HG02981 (cell line): ENCODE data around the gene ITPKB.
"Not testable (repeated sequence)": the region's sequence is repeated elsewhere in the genome, so short reads cannot be mapped to it uniquely, and the experiment has no call there.

Experiments
- ATAC-seq: cut with Tn5 transposase; IDR thresholded peaks from one replicate; pipeline ENCODE4 v1.9.1; 2021; ENCODE audit warnings: mild to moderate bottlenecking, moderate library complexity; ENCODE audit not compliant: unreplicated experiment

Gene ITPKB

DNA sequence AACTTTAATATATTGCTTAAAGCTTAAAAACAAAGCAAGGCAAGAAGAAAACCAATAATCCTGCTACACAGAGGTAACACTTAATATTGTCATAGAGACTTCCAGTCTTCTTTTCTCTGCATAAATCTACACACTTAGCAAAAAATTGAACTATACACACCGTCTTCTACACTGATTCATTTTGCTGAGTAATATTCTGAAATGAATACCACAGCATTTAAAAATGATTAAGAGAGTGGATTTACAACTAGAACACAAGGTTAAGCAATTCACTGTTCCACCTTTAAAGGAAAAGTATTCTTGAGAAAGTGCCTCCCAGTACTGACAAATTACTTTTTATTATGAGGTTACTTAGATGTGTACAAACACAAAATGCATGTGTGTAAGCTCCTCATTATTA, 22.2 kb upstream of the ITPKB start:
- no peak for ATAC-seq

DNA sequence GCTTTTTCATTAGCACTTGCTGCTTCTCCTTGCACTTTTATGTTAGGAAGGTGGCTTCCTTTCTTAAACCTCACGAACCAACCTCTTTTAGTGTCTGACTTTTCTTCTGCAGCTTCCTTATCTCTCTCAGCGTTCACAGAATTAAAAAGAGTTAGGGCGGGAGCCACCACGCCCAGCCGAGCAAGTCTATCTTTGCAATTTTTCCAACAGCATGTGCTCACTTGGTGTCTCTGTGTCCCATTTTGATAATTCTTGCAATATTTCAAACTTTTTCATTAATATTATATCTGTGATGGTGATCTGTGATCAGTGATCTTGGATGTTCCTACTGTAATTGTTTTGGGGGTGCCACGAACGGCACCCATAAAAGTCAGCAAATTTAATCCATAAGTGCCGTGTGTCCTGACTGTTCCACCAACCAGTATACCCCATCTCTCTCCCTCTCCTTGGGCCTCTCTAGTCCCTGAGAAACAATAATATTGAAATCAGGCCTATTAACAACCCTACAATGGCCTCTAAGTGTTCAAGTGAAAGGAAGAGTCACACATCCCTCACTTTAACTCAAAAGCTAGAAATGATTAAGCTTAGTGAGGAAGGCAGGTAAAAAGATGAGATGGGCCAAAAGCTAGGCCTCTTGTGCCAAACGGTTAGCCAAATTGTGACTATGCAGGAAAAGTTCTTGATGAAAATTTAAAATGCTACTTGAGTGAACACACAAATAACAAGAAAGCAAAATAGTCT, 15.9 kb upstream of the ITPKB start:
- ATAC-seq, result no peak

DNA sequence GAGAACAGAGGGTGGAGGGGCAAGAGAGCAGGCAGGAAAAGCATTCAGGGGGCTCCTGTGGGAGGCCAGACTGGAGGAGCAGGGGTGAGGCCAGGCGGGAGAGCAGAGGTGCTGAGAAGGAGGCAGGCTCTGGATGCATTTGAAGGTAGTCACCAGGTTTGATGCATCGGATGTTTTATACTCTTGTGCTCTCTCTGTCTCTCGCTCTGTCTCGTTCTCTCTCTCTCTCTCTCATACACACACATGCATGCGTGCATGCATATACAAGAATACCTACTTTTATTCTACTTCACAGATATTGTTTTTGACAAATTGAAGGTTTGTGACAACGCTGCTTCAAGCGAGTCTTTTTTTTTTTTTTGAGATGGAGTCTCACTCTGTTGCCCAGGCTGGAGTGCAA, 15.0 kb upstream of the ITPKB start:
- ATAC-seq, result no peak

DNA sequence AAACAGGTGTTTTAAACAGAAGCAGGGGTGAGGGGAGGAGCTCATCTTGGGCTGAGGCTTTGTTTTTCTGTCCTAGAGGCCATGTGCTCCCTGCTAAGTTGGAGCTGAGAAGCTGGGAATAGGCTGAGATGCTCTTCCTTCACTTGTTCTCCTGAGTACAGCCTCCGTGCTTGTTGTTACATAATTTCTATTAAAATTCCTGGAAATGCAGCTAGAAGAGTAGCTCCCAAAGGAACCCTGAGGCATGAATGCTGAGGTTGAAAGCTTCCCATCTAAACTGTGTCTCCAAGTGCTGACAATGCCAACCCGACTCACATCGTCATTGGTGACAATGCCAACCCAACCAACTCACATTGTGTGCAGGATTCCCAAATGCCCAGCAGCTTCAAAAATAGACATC, 12.6 kb upstream of the ITPKB start:
- no peak for ATAC-seq

DNA sequence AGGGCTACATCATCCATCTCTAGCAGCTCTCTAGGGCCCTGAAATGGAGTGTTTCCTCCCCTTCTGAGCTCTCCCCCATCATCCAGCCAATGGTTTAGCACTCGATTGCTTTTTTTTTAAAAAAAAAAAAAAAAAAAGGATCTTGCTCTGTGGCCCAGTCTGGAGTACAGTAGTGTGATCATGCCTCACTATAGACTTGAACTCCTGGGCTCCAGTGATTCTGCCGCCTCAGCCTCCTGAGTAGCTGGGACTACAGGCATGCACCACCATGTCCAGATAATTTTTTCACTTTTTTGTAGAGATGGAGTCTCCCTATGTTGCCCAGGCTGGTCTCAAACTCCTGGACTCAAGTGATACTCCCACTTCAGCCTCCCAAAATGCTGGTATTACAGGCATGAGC, 12.1 kb upstream of the ITPKB start:
- ATAC-seq, result no peak

DNA sequence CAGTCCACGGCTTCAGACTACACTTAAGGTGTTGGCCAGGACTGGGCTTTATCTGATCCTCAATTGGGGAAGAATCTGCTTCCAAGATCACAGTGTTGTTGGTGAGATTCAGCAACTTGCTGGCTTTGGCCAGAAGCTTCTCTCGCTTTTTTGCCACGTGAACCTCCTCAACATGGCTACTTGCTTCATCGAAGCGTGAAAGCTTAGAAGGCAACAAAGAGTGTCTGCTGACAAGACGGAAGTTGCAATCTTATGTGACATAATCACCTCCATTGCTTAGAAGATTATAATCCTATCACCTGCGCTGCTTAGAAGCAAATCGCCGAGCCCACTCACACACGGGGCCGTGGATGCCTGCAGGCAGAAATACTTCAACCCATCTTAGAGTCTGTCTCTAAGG, 10.4 kb upstream of the ITPKB start:
- ATAC-seq, result no peak

DNA sequence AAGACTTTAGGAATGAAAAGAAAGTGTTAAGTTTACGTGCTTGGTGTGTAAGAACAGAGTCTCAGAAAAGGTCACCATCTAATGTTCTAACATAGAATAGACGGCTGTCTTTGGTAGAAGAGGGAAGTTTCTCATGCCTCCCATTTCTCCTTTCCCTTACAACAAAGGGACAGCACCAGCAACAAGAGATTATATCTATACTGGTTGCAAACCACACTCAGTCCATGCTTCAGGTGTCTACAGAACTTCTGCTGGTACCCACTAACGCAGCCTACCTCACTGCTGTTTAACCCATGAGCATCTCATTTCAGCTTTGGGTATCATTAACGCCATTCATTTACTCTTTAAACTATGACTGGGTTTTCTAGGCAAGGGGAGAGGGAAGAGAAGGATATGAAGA, 9.2 kb upstream of the ITPKB start:
- ATAC-seq, result no peak

DNA sequence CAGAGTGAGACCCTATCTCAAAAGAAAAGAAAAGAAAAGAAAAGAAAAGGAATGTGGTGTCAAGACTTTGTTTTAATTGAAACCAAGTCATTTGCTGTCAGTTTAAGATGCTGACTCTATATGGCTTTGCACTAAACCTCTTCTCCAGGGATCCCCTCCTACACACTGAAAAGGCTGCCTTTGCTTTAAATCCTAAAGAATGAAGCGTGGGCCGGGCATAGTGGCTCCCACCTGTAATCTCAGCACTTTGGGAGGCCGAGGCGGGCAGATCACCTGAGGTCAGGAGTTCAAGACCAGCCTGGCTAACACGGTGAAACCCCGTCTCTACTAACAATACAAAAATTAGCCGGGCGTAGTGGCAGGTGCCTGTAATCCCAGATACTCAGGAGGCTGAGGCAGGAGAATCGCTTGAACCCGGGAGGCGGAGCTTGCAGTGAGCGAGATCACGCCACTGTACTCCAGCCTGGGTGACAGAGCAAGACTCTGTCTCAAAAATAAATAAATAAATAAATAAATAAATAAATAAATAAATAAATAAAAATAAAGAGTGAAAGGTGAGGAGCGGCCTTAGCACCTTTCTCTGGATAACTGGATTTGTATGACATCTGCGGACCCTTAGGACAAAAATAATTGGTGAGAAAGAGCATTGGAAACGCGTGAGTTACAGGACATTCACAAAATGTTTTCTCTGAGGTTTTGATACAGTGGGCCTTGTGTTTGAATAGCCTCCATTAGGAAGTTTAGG, 8.6 kb upstream of the ITPKB start:
- not testable (repeated sequence) for ATAC-seq

DNA sequence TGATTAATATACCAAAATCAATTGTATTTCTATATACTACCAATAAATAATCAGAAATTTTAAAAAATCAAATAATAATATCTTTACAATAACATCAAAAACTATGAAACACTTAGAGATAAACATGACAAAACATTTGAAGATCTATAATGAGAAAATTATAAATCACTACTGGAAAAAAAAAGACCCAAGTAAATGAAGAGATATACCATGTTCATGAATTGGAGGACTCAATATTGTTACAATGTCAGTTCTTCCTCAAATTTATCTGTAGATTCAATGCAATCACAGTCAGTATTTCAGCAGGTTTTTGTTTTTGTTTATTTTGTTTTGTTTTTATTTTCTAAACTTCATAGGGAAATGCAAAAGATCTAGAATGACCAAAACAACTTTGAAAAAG, 4.2 kb upstream of the ITPKB start:
- ATAC-seq, result no peak

DNA sequence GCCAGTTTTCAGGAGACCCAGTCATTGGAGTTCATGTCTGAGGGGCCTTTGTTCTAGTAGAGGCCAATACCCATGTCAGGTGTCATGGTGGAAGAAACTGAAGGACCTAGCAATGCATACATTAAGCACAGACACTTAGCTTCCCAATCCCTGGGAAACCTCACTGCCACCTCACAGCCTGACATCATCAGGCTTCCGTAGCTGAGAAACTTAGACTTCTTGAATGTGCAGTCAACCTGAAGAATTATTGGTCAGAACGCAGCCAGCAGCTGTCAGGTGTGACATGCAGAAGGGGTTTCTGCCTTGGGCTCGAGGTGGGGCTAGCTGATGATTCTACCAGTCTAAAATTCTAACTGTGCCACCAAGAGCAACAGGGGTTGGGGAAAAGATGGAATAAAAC, 1.9 kb upstream of the ITPKB start:
- no peak for ATAC-seq

DNA sequence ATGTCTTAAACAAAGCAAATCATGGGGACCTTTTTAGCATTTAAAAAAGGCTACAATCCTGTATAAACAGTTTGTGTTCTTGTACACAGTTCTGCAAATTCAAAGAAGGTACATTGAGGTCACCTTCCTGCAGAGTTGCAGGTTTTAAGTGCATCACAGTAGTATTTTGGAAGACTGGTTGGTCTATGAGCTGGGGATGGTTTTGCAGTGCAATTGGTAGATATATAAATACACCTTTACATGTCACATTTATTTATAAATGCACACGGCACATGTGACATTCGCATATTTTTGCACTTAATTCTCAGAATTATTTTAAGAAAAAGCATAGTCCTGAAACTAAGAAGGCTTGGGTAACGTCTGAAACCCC, 599 bp upstream of the ITPKB start:
- no peak for ATAC-seq

DNA sequence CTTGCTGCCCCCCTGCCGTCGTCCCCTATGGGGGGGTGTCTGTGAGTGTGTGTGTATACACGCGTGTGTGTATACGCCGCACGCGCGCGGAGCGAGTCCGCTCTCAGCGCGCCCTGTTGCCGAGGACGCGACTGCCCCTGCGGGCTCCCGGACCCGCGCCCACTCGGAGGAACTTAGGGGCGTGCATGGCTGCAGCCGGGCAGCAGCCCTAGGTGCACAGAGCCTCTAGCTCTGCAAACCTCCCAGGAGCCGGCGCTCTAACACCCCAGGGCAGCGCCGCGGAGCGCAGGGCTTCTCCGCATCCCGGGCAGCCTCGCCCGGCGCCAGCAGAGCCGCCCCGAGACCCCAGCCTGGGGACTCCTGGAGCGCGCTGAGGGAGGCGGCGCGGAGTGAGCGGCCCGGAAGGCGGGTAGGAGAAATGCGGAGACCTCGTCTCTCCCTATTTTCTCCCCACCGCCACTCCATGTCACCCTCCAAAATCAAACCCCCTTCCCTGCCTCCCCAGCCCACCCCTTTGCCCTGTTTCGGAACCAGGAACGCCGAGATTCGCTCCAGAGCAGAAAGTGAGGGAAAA, 574 bp downstream of the ITPKB start:
- no peak for ATAC-seq

DNA sequence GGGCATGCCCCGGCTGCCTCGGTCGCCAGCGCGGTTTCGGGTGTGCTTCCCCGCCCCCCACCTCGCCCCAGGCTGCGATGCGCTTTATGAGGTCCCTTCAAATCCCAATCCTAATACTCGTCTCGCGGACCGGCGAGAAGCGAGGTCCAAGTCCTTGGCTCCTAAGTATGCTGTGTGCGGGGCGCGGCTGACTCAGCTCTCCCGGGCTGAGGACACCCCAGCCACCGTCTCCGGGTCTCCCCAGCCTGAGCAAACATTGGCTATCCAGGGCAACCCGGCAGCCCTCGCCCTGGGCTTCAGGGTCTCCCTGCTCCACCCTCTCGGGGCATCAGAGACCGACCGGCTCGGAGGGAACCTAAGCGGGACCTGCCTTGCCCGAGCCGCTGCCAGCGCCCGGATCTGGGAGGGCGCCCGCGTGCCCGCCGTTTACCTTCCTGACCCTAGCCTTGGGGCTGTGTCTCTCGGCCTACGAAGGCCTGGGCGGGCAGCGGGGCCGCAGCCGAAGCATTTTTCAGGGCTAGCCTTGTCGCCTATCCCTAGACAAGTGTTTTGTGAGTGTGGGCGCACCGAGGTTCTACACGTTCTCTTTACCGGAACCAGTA, 1.2 kb downstream of the ITPKB start:
- peak; percentile 10 for ATAC-seq

DNA sequence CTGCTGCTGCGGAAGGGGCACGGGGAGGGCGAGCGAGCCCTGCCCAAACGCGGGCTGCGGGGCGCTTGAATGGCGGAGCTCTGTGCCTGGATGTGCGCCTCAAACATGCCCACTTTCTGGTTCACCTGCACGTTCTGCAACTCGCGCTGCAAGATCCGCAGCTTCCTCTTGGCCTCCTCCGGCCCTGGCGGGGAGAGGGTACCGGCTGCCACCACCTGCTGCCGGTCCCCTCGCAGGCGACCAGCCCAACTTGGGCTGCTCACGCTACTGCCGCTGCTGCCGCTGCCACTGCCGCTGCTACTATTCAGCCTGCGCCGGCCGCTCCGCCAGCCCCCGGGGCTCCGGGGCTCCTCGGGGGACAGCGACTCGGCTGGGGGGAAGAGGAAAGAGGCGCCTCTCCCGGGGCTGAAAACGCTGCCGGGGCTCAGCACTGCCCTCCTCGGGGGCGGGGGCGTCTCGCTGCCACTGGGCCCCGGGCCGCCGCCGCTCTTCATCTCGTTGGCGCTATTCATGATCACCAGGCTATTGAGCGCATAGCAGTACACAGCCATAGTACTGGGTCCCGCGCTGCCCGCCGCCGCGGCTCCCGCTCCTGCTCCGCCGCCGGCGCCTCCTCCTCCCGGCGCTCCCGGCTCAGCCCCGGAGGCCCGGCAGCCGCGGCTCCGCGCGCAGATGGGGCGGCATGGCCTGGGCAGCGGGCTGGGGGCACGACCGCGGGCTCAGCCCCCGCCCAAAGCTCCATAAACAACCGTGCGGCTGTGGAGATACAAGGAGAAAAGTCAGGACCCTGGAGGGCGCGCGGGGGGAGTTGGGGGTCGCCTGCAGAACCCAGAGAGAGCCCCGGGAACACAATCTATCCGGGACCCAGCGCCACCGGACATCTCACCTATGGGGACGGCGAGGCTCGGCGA, 1.9 kb downstream of the ITPKB start:
- peak; percentile 46 for ATAC-seq

DNA sequence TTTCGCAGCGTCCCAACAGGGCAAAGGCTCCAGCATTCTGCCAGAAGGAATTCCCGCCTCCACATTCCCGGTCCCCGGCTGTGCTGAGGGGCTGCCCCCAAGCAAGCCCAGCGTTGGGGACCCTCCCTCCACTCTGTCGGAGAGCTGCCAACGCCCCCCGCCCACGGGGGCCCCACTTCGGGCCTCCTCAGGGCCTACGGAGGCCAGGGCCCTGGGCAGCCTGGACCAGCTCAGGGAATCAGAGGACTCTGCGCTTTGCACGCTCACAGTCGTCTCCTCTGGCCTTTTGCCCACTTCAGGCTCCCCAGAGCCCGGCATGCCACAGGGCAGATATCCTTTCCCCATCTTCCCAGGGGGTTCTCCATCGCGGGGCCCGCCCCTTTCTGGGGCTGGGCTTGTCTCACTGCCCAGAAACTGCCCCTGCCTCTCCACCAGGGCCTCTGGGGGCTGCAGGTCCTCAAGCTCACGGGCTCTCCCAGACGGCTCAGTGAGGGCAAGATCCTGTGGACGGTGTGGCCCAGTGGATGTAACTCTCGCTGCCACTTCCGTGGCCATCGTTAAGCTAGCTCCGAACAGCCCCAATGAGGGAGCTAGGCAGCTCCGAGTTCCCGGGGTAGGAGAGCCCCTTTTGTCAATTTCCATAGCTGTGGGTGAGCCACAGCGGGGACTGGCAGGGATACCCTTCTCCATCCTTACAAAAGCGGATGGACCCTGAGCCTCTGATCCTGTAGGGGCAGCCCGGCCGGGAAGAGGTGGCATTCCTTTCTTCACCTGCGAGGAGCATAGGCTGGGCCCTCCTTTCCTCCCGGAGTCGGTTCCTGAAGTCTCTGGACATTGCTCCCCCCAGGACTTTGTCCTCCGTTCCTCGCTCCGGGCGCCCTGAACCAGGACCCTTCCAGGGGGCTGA, 2.8 kb downstream of the ITPKB start:
- no peak for ATAC-seq

DNA sequence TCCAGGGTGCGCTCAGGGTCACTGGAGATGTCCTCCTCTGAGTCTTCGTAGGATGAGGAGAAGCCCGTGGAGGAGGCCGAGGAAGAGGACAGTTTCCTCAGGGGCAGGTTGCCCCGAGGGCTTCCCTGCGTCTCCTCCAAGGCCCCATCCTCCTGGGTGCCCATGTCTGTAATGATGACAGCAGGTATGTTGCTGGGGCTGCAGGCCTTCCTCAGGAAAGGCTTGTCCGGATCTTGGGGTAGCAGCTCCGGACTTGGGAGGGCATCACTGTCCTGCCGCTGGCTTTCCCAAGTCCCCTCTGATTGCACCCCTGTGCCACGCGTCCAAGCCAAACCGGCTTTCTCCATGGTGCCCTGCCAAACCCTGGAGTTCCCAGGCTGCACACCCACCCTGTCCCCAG, 3.5 kb downstream of the ITPKB start:
- ATAC-seq, result no peak

DNA sequence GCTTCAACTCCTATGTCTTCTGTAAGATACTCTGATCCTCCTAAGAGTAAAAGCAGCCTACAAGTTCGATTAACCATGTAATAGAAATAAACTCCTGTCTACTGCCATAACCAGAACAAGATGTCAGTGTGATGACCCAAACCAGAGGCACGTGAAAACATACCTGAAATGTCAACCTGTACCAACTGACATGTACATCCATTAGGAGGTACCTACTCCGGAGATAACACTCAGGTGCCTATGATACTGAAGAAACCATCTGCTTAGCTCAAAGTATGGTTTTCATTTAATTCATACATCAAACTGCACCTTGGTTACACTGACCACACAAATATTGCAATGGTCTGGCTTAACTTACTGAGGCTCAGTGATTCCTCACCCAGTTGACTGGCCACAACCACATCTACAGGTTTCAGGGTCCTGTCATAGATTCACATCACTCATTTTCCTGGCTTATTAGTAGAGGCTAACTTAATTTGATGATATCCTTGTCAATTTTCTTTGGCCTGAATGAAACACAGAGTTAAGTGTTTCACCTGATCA, 4.4 kb downstream of the ITPKB start:
- ATAC-seq, result no peak

DNA sequence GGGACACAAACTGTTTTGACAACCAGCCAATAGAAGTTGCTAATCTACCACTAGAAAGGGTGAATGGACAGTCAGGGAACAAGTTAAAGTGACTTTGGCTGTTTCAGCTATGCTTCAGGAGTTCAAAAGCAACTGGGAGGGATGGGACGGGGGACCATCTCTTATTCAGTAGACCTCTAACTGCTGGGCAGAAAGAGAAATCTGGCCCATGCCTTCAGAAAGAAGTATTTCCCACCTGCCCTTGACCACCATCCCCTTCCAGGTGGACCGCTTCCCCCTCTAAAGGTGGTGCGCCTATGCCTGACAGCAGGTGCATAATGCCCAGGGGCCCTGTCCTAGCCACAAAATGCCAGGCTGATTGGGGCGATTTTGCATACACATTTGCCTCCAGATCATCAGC, 5.2 kb downstream of the ITPKB start:
- ATAC-seq, result no peak

DNA sequence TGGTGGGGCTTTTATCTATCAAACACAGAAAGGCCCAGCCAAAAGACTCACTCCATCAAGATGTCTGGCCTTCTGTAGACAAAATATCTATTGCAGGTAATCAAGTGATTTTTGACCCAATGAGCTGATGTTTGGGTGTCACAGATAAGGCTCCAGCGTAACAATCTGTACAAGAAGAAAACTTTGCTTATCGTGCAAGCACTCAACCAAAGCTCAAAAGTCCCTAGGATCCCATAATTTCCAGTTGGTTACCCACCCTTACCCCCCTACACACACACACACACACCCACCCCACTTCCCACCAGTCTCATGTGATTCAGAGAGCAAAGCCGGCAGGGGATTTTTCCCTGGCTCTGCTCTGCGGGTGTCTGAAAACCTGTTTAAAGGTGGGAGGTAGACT, 5.8 kb downstream of the ITPKB start:
- no peak for ATAC-seq

DNA sequence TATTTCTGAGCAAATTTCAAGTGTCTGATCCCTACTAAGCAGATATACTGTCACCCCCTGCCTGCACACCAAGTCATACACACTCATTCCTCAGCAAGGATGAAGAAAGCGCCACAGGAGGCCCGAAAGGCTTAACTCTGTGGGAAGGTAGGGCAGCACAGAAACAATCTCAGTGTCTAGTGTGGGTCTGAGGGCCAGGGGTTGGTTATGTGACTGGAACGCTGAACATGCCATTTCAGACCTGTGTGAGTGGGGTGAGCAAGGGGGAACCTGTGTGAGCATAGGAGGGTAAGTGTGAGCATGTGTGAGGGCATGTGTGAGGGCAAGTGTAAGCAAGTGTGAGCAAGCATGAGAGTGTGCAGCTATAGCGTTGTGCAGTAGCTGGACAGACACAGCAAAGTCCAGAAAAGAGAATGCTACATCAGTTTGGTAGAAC, 6.2 kb downstream of the ITPKB start:
- ATAC-seq, result no peak
